DMS 273 treated with DMSO at 0.1 percent for 48 hours (cell line): ENCODE data around the gene HIPK2.

ENCODE experiments used
- DNase-seq: peaks from one replicate; lab custom pipeline; 2025; lab: John Stamatoyannopoulos, UW

Gene HIPK2

DNA sequence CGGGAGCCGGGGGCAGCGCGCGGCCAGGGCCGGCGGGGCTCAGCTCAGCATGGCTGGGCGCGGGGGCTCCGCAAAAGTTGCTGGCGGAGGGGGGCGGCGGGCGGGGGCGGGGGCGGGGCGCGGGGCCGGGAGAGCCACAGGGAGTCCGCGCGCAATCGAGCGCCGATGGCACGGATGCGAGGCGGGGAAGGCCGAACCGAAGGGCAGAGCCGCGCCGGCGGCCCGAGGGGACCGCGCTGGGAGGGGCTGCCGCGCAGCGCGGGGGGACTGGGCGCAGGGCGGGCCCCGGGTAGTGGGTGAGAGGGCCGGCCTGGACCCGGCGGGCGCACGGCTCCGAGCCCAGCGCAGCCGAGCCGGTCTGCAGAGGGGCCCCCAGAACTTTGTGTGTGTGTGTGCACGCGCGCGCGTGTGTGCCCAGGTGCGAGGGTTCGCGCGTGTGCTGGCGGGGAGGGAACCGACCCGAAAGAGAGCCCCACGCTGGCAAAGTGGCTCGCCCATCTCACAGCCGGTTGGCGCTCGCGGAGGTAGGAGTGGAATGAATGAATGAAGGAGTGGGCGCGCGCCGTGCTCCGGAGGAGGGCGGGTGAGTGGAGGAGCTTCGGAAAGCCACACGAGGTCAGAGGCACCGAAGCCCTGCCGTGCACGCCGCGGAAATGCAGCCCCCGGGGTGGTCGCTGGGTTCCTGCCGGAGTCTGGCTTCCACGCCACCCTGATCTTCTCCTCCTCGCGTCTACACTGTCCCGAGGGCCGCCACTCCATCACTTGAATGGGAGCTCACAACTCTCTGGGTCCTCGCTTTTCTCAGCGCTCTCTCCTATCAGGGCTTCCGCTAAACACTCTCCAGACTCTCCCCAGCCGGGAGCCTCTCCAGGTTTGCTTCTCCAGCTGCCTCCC, at the start of gene HIPK2:
Gene HIPK2 (minus strand): TSS at position 51 of the 894 bp plus-strand sequence. CDS start 375 bp downstream, outside the sequence.
- peak; percentile 11 for DNase-seq

DNA sequence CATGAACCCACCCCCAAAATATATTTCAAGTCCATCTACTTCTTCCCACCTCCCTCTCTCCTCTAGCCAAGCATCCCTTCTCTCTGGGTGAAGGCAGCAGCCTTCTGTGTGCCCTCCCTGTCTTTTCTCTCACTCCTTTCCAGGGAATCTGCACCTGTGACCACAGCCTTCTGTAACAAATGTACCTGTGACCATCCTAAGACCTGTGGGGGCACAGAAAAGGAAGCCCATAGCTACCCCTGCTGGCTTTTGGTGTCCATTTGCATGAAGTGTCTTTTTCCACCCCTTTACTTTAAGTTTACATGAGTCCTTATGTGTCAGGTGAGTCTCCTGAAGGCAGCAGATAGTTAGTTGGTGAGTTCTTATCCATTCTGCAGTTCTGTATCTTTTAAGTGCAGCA, 49.2 kb upstream of the HIPK2 start:
- no peak for DNase-seq

DNA sequence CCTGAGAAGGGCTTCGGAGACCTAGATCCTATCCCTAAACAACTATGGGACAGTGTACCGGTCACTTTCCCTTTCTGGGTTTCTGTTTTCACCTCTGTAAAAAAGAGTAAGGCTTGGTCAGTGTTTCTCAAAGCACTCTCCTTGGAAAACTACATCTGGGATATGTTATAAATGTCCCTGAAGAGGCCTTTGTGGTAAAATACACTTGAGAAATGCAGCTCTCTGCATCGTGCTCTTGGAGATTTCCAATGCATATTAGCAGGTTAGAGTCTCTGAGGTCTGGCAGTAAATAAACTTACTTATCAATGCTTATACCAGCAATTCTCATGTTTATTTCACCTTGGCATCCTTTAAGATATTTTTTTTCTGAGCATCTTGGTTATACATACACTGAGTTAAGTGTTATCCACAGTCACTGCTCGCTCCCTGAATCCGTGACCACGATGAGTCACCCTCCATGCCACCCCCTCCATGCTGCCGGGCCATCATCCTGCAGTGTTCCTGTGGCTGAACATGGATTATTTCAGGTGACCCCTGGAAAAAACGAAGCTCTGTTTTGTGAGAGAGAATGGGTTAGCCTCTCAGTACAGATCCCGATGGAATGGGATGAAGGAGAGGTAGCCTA, 48.0 kb upstream of the HIPK2 start:
- DNase-seq: no peak

DNA sequence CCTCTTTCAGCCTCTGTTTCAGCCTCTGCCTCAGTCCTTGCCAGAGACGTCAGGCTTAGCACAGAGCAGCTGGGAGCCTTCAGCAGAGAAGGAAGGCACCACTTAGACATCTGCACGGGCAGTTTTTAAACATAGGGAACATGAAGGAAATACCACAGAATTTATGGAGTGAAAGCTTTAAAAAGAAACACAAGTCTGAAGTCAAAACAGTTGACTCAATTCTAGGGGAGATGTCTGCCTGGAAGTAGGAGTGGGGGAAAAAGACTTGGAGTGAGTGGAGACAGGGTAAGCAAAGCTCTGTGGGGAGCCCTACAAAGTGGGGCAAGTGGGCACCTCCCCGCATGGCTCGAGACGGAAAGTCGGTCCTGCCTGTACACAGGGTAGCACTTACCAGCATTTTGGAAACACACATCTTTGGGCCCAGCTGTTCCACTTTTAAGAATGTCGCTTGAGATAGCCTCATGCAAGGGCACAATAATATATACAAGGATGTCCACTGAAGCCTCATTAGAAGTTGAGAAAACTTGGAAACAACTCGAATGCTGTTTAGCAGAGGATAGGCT, 46.2 kb upstream of the HIPK2 start:
- no peak for DNase-seq

DNA sequence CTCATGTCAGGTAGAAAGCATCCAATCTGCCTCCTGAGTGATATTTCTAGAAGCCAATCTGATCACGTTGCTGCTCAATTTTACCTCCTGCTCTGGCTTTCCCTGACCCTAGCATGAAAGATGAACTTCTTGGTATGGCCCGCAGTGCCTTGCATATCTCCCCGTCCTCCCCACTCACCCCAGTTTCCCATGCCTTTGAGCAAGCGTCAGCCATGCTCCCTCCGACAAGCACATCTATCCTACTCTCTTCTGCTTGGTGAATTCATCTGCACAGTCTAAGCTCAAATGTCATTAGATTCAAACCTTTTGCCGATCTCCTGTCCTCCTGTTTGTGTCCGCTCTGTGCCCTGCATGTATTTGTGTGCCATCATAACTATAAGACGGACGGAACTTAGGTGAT, 45.1 kb upstream of the HIPK2 start:
- DNase-seq: no peak

DNA sequence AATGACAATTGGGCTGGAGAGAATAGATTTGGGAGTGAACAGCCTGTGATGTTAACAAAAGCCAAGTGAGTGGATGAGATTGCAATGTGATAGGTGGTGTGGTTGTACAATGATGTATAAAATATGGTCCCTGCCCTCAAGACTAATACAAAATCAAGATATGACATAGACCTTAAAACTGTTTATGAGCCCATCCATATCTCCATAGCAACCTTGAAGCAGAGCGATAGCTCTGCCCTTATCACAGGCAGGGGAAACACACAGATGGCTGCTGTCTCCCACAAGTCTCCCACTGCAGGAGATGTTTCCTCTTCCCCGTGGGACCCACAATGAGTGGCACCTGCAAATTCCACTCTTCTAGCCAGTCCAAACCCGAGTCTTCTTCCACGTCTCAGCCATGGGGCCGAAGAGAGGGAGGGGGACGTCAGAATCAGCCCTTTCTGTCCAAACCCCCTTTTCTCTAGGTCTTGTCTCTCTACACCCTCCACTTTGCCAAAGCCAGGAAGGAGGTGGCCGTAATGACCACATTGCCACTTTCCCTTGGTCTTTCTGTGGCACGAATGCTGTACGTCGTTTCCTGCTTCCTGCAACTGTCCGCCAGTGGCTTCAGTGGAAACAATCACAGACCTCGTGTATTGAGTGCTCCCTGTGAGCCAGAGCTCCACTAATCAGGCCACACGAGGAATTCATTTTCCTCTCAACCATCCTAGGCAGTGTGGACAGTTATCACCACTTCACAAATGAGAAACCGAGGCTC, 43.7 kb upstream of the HIPK2 start:
- DNase-seq: no peak

DNA sequence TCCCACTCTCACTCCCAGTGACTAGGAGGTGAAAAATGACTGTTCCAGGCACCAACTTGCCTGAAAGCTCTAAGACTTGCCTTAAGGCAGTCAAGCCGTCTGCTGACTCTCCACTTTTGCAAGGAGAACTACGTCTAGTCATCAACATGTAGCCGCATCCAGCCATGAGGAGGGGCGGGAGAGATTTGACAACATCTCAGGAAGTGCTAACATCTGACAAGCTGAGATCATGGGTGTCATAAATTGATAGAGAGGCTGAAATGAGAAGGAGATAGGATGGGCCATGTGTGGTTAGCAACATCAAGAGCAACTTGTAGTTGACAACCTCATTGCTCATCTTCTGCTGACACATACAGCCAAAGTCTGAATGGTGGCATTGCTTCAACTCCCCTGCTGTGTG, 42.3 kb upstream of the HIPK2 start:
- no peak for DNase-seq

DNA sequence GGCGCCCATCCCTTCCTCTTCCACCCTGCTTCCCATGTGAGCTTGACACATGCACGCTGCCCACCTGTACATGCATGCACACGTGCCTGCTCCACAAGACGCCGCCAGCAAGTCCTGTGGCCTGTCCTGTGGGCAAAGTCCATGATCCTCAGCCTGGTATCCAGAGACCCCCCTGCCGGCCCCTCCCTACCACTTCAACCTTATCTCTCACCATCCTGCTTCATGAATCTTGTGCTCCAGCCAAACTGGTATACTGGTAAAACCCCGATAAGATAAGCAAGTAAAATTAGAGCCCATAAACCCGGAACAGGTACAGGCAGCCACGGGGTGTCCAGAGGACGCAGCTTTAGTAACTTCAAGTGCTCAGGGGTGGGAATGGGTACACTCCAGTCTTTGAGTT, 39.5 kb upstream of the HIPK2 start:
- DNase-seq: no peak

DNA sequence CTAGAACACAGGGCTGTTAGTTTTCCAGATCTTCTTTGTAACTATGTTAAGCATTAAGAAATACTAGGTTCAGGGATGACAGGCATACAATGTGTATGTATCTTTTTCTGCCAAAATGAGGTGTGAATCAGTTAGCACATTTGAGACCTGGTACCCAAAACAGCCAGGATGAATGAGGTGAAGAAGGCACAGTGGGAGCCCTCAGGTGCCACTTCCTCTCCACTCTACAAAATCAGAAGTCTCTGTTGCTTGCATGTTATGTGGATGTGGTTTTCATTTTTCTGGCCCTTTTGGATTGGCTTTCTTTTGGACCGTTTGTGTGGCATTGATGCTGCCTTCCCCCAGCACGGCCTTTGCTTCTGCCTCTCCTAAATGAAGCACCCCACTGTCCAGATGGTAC, 35.9 kb upstream of the HIPK2 start:
- DNase-seq: no peak

DNA sequence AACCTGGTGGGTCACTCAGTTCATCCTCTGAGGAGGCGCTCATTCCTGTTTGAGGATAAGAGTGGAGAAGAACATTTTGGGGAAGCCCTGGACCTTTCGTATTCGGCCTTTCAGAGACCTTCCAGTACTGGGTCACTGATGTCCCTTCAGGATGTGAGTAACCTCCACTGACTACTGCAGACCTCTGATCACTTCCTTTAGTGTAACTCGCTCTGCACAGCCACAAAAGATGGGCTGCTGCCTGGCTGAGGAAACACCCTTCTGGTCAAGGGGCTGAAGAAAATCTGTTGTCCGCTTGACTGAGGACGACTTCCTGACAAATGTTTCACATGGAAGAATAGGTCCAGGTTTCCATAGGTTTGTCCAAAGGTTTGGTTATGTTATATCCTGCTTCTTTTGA, 35.4 kb upstream of the HIPK2 start:
- no peak for DNase-seq

DNA sequence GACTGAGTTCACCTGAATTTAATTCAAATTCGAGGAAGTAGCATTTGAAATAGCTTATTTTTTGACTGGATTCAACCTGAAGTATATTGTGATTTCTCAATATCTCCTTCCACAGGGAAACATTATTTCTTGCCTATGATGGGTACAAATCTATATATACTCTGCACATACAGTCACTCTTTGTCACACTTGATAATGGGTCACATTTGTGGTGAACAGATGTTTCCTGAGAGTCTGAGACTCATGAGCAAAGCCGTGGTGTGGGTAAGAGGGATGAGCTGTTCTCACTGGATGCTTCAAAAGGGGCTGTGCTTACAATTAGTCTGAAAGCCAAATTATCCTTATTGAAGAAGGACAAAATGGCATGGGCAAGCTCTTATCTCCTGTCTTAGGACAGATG, 33.3 kb upstream of the HIPK2 start:
- no peak for DNase-seq

DNA sequence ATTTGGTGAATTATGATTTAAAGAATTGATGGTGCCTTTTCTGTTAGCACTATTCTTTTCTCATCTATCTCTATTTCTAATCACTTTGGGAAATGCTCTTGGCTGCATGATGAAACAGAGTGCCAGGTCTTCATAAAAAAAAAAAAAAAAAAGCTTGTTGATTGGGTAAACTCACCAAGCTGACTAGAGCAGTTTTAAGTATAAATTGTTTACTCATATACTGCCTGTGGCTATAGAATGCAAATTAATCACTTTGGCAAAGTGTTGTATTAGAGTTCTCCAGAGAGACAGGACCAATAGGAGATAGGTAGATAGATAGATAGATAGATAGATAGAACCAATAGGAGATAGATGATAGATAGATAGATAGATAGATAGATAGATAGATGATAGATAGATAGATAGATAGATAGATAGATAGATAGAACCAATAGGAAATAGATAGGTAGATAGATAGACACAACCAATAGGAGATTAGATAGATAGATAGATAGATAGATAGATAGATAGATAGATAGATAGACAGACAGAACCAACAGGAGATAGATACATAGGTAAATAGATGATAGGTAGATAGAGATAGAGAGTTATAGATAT, 31.1 kb upstream of the HIPK2 start:
- no peak for DNase-seq

DNA sequence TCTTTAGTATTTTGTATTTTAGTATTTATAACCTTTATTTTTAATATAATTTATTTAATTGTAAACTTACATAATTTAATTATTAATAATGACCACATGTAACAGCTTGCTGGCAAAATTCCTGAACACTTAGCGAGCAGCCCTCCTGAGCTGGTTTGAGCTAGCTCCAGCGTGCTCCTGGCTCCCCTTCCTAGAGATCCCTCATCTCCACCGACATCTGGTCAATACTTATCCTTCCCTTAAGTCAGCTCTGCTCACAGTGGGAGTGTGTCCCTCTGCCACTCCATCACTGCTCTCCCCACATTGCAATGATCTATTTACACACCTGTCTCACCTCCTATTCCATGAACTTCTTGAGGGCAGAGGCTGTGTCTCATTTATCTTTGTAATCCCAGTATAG, 30.6 kb upstream of the HIPK2 start:
- no peak for DNase-seq

DNA sequence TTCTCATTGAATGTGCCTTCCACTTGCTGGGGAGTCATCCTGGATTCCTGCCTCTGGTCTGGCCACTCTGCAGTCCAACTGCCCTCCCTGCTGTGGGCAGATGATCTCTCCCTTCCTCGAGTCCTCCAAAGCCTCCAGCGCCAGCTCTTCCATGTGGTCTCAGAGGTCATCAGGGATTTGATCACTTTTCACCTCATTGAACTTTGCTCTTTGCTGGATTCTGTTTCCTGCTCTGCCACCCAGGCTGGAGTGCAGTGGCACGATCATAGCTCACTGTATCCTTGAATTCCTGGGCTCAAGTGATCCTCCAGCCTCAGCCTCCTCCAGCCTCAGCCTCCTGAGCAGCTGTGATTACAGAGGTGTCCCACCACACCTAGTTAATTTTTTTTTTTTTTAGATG, 29.2 kb upstream of the HIPK2 start:
- DNase-seq: no peak

DNA sequence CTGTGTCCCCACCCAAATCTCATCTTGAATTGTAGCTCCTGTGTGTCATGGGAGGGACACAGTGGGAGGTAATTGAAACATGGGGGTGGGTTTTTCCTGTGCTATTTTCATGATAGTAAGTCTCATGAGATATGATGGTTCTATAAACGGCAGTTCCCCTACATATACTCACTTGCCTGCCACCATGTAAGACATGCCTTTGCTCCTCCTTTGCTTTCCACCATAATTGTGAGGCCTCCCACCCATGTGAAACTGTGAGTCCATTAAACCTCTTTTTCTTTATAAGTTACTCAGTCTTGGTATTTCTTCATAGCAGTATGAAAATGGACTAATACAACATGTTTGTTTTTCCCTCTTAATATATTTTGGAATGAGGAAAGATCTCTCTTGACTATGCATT, 26.8 kb upstream of the HIPK2 start:
- DNase-seq: no peak

DNA sequence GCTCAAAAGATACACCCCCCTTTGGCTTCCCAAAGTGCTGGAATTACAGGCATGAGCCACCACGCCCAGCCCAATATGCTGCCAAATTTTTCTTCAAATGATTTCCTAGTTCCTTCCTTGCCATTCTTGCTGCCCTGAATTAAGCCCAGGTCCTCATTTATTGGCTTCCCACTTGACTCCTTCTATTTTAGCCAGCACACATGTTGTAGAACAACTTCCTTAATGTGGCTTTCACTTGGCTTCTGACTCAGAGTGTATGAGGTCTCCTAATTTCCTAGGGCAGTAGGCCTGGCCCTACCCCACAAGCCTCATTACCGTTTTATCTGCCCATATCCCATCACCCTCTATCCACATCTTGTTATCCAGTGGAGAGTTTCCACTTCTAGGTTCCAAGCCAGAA, 21.8 kb upstream of the HIPK2 start:
- no peak for DNase-seq

DNA sequence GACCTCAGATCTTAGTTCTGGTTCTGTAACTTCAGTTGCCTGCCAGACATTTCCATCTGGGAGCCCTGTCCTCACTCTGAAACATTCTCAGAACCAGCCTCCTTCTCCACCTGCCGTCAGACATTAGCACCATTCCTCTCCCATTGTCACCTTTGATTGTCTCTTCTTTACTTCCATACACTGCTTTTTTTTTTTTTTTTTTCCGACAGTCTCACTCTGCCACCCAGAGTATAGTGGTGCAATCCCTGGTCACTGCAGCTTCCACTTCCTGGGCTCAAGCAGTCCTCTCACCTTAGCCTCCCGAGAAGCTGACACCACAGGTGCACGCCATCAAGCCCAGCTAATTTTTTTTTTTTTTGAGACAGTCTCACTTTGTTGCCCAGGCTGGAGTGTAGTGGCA, 21.1 kb upstream of the HIPK2 start:
- DNase-seq: no peak

DNA sequence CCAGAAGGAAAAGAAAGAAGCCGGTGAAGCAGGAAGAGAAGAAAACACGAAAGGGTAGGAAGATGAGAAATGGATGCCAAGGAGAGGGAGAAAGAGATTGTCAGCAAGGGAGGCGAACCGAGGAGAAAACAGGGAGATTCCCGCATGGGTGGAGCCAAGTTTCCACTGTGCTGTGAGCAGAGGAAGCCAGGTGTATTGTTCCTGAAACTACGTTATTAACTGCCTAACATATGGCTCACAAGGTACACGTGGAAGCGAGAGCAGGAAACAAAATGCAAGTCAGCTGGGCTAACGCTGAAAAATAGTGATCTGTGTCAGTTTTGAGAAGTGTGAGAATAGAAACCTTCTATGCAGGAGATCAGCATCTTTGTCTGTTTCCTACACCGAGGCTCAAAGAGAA, 20.4 kb upstream of the HIPK2 start:
- no peak for DNase-seq

DNA sequence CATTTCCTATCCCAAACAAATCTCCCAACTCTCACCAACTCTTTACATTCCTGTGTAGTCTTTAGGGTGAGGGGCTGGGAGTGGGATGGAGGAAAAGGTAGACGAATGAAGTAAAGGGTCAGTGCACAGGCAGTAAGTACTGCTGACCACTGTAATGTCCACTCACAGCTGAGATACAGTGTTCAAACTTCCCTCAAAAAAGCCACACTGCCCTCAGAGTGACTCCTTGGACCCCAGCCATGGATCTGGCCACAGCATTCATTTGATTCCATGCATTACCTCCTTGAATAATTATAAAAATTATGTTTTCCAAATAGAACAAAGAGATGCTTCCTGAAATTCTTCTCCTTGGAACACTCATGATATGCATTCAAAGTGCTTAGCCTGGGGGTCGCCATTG, 19.8 kb upstream of the HIPK2 start:
- no peak for DNase-seq

DNA sequence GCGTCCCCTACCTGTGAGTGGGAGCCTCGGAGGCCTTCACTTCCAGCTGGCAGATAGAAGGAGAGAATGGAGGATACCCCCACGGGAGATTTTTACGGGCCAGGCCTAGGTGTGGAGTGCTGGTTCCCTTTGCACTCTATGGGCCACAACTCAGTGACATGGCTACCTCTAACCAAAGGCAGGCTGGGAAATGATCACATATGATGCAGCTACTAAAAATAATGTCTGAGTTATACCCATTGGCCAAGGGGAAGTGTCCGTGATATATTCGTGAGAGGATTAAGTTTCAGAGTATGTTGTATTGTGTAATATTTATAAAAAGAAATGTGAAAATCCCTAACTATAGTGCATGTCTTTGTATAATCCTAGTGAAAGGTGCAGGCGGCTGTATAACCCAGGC, 13.5 kb upstream of the HIPK2 start:
- no peak for DNase-seq

DNA sequence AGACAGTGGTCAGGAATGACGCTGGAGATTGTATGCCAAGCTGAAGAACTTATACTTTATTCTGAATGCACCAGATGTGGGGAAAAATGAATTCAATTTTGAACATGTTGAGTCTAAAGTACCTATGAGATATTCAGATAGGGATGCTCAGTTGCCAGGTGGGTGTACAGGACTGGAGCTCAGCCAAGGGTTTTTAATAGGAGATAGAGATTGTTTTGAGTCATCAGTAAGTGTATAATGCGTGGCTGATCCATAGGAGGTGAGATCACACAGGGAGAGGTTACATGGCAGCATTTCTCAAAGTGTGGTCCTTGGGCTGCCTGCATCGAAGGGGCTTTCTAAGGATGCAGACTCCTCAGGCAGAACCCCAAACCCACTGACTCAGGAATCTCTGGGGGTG, 6.8 kb upstream of the HIPK2 start:
- DNase-seq: no peak

DNA sequence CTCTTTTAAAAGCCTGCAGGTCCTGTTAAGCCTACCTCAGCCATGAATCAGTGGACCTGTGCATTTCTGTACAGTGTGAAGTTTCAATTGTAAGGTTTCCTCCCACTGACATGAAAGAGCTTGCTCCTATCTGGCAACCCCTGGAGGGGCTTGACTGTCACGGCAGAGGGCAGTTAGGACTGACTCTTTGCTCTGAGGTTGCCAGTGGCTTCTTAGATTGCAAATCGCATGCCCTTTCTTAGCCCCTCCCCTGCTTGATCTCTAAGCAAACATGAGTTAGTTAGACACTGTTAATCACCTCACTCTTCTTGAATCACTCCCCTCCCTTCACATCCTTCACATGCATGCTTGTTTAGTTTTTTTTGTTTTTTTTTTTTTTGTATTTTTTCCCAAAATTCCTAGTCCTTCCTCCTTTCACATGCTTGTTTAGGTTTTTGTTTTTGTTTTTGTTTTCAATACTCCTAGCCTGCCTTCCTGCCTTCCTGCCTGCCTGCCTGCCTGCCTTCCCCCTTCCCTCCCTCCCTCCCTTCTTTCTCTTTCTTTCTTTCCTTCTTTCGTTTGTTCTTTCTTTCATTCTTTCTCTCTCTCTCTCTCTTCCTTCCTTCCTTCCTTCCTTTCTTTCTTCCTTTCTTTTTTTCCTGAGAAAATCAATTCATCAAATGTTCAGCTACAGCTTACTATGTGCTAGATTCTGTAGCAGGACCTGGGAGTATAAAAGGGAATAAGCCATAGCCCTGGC, 6.0 kb upstream of the HIPK2 start:
- no peak for DNase-seq
